GM18508 (cell line): ENCODE measurements around the gene HS3ST3A1.

ENCODE experiments used
- ATAC-seq: cut with Tn5 transposase; IDR thresholded peaks from one replicate; pipeline ENCODE4 v1.9.1; 2021; ENCODE audit warnings: moderate number of reproducible peaks; ENCODE audit not compliant: insufficient read depth, unreplicated experiment

The HS3ST3A1 gene

DNA sequence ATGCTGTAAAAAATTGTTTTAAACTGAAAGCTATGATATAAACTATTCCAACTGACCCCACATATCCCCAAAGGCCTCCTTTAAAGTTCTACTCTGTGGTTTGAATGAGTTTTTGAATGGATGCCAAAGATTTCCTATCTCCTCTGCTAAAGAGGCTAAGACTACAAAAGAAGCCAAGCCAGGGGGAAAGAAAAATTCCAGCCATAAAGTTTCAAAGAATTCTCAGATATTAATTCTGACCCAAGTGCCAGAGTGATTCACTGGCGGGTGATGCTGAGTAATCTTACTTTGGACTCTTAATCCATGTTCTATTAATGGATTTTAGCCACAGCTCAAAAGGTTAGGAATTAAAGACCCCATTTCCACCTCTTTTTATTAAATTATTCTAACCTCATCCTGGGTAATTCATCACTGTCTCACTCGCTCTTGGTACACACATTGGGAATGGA lies 60.7 kb downstream of the HS3ST3A1 start:
- ATAC-seq, result no peak

DNA sequence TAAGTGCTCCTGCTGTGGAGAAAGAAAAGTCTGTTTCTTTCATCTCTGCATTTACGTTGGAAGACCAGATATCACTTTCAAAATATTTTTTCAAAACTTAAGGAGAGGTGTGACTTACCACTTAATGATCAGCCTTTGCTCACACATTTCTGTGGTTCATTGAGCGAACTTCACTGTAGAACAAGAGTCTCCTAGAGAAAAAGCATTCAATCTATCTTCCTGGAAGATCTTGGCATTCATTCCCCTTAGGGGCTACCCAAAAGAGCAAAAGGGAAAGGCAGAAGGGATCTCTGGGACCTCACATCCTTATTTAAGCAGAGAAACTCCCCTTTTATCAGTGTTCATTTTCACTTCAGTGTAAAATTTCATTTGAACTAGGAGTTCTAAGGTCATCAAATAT lies 61.2 kb downstream of the HS3ST3A1 start:
- no peak for ATAC-seq

DNA sequence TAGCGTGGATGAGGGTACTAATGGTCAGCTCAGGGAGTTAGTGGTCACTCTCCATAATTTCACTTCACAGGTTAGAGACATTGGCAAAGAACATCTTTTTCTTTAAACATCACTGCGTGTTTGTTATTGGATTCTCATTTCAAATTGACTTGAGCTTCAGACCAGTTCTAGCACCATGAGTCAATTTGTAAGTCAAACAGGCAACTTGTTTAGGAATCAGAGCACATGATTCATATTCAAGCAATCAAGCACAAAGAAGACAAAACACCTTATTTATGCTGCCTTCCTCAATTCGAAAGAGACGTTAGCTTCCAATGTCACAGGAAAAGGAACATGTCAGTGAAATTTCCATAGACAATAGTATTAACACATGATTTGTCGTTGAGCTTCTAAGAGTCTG lies 62.3 kb downstream of the HS3ST3A1 start:
- no peak for ATAC-seq

DNA sequence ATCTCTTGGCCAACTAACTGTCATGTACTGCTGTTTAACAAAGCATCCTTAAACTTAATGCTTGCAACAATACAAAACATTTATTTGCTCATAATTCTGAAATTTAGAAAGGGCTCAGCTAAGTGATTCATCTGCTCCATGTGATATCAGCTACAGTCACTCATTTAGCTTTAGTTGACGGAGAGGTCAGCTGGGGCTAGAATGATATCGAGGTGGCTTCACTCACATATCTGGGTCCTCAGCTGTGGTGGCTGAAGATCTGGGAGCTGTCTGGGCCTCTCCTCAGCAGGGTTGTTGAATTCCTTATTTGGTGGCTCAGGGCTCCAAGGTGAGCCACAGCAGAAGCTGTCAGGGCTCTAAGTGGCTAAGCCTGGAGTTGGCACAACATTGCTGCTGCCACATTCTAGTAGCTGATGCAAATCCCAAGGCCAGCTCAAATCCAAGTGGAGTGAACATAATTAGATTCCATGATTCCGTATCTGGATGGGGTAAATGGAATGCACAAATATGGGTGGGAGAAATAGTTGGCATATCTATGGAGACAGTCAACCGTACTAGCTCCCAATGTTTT lies 62.8 kb downstream of the HS3ST3A1 start:
- no peak for ATAC-seq

DNA sequence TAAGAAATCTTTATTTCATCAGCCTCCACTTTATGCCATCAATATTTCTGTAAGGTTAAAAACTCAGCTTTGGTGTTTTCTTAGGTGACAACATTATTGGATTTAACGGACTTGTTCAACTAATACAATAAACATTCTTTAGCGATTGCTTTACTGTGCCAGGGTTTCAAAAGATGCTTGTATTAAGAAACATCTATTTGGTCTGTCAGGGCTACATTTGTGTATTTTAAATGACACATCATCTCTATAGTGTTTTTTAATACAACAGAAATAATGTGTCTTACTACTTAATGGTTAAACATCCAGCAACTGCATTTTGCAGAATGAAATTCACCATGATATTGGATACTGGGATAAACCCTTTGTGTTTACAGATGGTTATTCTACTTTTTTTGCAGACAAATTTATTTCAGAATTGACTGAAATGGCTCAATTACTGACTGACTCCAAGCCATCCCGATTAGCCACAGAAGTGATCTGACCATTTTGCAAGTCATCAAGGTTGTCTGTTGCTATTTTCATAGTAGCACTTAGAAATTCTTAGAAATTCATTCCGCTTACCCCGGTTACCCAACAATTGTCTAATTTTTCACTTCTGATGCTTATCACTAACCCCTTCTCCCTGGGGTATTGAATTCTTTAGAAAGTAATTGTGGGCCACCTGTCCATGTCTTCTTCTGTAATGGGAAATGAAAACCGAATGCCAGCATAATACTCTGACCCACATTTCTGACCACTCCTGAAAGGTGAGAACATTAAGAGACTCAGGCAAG lies 63.7 kb downstream of the HS3ST3A1 start:
- no peak for ATAC-seq

DNA sequence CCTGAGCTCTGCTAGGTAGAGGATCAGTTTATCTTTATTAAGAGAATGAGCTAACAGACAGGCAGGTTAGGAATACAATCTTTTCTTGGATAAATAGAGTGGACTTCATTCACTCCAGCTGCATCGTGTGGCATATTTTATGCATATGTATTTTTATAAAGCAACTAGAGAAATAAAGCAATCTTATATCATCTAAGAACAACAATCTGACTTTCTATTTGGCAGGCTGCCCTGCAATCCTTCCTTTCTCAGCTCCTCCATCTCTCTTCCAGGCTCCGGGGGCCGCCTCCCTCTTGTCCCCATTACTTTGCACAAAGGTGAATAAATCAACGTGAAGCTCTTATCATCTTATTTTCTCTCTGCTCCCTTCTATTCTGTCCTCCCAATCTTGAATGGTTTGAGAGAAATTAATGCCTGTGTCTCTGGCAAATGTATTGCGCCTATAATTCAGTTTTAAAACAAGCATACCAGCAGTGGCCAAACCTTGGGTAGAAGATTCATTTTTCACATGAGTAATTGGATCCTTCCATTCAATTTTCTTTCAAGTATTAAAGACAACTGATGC lies 64.5 kb downstream of the HS3ST3A1 start:
- ATAC-seq, result no peak

DNA sequence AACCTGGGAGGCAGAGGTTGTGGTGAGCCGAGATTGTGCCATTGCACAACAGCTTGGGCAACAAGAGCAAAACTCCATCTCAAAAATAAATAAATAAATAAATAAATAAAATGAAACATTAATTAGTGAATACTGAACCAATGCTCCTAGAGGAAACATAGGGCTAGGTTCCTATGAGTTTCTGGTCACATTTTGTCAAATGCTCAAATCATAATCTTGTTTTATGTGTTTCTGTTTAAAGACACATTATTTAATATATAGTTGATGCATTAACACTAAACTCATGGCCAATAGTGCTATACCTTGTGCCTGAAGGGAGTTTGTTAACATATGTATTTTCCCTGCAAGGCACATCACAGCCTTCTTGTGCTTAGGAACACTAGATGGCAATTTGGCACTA lies 66.8 kb downstream of the HS3ST3A1 start:
- no peak for ATAC-seq

DNA sequence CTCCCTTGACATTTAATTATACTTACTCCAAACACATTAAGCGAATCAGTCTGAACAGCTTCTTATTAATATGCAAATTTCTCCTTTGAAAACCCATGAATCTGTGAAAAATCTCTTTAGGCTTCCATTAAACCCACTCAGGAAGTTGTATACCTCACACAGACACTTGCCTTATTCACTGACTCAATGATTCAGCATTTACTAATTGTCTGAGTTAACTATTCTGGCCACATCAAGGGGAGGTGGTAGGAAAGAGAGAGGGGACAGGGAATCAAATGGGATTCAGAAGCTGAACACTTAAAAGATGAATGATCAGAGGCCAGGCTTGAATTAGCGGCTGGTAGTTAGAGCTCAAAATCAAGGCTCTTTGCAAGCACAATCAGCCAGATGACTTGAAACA lies 70.0 kb downstream of the HS3ST3A1 start:
- ATAC-seq, result no peak

DNA sequence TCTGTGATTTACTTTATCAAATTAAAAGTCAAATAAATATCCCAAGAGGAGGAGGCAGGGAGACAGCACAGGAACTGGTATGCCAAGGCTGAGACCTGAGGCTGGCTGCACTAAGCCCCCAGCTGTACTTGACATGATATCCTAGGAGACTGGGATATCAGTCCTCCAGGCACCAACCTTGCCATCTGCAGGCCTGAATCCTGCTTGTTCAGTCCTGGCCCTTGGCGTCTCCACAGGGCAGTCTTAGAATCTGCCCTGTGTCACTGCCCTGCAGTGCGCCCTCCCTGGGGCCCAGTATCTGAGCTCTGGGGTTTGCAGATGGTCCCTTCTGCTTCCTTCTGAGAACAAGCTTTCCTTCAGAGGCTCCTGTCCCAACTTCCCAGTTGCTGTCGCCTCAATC lies 75.9 kb downstream of the HS3ST3A1 start:
- no peak for ATAC-seq

DNA sequence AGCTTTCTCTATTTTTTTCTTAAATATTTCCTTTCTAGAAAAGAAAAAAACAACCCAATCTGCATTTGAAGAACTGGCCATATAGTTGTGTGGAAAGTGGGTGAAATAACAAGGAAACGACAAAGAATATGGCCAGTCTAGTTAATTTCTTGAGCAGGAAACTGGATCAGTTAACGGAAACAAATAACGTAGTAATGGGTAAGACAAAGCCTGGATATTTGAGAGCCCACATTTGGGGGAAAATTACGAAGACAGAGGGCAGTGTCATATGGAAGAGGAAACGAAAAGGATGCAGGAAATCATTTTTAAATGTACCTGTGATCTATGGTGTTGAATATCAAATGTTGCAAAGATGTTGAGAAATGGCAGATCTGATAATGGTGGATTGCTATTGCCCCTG lies 78.6 kb downstream of the HS3ST3A1 start:
- no peak for ATAC-seq

DNA sequence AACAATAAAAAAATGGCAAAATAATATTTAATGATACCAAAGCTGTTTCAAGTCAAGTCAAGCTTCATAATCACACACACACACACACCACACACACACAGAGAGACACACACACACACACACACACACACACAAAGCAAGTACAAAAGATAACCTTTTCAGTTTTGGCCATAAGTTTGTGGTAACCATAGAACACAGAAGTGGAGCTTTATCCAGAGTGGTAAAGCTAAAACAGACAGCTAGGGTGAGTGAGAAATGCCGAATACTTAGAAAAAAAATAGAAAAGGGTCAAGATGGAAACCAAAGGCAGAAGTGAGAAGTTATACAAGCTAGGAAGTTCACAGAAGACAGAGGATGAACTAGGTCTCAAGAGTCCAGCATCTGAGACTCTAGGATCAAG lies 79.0 kb downstream of the HS3ST3A1 start:
- ATAC-seq, result no peak

DNA sequence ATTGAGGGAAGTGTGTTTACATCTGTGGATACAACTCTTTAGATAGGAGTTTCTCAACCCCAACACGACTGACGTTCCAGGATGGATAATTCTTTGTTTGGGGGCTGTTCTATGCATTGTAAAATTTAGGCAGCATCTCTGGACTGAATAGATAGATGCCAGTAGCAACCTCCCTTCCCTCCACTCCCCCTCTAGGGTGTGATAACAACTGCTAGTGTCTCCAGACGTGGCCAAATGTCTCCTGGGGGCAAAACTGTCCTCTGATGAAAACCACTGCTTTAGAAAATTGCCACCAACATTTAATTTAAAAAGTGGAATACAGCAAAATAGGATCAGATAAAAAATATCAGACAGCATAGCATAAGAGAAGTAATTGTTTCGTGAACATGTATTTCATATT lies 79.9 kb downstream of the HS3ST3A1 start:
- no peak for ATAC-seq

DNA sequence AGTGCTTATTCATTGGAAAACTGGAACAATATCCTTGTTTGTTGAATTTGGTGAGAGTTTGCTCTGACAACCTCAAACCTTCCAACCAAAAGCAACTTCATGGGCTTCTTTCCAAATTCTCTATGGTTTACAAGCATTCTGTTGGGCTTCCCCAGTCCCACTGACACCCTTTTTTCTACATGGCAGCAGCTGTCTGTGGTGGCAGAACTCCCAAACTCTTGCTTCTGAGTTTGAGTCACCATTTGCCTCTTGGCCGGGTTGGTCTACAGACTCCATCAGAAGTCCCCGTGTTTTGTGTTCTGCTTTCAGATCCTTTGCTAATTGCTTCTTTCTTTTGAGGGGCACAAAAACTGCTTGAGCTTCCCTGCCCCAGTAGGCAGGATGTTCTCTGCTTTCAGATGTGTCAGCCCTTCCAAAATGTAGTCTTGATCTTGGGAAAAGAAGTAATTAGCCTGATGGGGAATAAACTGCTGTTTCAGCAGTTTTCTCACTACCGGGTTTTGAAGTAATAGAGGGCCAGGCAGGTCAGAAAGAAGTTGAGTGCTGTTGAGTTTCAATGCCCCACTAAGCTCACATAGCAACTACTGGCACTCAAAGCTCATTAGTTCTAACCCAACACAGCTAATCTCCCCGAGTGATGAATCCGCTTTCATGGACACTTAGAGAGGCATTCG lies 80.7 kb downstream of the HS3ST3A1 start:
- no peak for ATAC-seq

DNA sequence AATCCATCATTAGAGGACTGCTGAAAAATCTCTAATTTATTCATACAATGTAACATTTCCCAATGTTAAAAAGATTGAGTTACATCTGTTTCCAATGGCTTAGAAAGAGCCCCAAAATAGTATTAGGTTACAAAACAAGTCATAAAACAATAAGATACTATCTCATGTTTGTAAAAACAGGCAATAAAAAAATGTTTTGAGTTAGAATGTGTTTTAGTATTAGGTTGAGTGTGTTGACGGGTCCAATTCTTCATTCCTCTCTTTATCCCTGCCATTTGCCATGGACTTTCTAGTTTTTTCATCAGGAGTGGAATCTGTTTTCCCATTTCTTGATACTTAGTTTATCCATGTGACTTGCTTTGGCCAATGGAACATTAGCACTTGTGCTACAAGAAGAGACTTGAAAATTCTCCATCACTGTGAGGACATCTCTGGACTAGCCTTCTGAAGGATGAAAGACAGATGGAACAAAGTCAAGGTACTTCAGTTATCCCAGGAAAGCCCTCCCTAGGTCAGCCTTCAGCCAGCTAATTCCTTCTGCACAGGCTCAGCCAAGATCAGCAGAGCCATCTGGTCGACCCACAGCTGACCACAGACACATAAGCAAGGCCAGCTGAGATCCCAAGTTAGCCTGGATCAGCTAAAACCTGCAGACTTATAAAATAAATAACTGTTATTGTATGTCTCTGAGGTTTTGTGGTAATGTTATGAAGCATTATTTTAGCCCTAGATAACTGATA lies 83.3 kb downstream of the HS3ST3A1 start:
- ATAC-seq, result no peak

DNA sequence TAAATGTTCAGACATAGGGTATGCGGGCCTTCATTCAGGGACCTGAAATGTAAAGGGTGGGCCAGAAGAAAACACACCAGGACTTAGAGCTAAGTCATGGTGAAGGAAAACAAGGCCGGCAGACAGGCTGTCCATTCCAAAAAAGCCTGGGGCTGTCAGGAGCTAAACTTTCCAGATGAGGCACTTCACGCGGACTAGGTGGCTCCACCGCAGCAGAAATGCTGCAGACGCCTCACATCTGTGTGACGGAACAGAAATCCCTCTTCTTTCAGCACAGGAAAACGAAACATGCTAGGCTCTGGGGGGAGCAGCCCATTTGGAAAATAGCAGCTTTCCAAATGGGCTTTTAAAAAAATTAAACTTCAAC lies 88.7 kb downstream of the HS3ST3A1 start:
- ATAC-seq, result no peak

DNA sequence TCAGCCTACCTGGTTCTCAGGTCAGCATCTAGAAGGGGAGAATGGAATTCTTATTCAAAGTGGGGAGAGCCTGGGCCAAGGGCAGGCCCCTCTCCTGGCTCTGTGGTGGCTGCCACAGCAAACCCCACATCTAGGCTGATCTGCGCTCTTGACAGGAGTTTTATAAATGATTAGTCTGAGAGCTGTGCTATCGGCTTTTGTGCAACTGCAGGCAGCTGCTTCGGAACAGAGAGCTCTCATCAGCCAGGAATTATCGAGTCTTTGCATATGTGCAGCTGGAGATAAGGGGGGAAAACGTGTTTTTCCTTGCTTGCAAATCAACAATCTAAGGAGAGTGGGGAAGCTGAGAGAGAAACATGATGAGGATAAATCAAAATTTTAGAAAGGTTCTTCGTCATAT lies 91.7 kb downstream of the HS3ST3A1 start:
- no peak for ATAC-seq

DNA sequence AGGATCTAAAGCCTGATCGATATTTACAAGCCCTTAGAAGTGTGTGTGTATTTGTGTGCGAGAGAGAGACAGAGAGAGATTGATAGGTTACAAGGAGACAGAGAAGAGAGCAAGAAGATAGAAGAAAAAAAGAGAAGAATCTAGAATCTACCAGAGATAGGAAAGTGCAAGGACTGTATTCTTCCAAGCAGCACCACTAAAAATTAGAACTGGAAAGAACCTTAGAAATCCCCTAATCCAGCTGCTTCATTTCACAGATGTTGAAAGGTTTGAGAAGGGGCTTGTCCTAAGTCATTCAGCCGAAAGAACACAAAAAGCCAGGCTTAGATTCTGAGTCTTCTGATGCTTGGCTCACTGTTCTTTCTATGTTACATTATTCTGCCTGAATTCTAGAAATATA lies 92.2 kb downstream of the HS3ST3A1 start:
- ATAC-seq, result no peak

DNA sequence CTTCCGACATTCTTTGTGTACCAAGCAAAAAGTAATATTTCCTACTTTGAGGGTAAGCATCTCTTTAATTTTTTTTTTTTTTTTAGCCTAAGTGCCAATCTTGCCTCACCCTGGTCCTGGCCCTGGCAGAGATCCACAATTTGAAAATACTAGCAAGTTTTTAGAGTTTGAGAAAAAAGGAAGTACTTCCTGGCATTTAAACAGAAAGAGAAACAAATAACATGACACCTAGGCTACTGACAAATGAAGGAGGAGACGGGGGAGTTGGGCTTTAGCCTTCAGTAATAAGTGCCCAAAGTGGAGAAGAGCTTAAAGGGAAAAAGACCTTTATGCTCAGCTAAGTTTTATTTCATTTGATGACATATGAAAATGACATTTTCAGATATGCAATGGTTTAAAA lies 92.8 kb downstream of the HS3ST3A1 start:
- ATAC-seq, result no peak

DNA sequence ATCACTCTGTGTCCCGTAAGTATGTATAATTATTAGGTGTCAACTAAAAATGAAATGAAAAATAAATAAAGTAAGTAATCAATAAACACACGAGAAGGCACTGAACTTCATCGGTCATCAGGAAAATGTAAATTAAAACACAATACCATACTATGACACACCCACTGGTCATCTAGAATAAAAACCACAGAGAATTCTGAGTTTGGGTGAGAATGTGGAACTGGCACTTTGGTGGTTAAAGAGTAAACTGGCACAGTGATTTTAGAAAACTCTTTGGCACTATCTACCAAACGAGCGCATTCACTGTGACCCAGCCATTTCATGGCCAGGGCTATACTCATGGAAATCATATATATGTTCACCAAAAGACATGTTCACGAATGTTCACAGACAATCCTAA lies 98.2 kb downstream of the HS3ST3A1 start:
- no peak for ATAC-seq

DNA sequence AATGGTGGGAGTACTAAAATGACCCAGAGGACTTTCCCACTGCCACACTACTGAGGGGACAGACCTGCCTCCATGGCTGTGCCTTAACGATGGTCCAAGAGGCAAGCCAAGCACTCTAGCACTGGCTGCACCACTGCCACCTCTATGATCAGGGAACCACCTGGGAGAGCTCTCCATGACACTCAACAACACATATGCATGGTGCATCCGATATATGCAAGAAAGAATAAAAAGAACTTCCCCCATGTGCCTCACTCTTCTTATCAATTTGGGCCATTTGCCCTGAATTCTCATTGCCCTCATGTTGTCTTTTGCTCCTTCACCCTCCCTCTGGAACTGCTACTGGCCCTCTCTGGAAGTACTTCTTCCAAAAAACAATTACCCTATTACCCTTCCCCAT lies 99.5 kb downstream of the HS3ST3A1 start:
- no peak for ATAC-seq

DNA sequence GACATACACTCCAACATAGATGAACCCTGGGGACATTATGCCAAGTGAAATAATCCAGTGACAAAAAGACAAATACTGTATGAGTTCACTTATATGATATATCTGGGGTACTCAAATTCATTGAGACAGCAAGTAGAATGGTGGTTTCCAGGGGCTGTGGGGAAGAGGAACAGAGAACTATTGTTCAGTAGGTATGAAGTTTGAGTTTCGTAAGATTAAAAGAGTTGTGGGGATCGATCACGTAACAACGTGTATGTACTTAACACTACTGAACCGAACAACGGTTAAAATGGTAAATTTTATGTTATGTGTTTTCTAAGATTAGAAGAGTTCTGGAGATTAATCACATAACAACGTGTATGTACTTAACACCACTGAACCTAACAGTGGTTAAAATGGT lies 100.8 kb downstream of the HS3ST3A1 start:
- no peak for ATAC-seq
